ENCODE results near the gene BBLN. TPM values are rescaled to one million over a fixed set of nuclear protein-coding genes. Genes with fewer than 3 reads are reported as not detected.

BBLN gene
- total RNA-seq, 8 experiments from 2014 or later, result 60.0 to 233 (median 148) TPM

GRCh38 chr9:128163523-128164306 lies 3.6 kb downstream of the BBLN start:
- no peak overlapping the region for H3K27ac ChIP-seq
- WGBS, 10 experiments, result 80 to 100% (median 90%) methylated on average over 1 to 2 of the region's 10 CpGs; no CpG with 5 or more reads in 6 of the 10 experiments

DNA sequence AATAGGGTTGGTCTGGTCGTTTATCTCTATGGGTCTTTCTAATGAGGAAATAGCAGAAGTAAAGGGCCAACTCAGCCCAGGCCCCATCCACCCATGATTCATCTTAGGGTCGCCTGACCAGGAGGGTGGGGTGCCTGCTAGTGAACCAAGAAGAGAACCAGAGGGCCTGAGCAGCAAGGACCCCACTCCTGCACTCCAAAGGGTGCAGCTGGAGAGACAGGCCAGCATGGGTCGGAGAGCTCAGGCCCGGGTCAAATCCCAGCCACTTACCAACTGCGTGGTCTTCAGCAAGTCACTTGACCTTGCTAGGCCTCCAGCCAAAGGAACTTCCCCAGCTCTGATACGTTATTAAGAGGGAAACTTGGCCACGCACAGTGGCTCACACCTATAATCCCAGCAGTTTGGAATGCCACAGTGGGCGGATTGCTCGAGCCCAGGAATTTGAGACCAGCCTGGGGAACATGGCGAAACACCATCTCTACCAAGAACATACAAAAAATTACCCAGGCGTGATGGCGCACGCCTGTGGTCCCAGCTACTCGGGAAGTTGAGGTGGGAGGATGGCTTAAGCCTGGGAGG lies 4.3 kb downstream of the BBLN start:
- ATAC-seq (replicated peaks in 6 of 8), result no peak
- Histone ChIP-seq H3K4me3 (no peak overlapping the region), H3K4me1 (replicated peaks in 1 of 2) (peaks cover 4 to 5% of the 10 kb centered on the region in 2 donors), H3K27ac (peak overlapping the region in 1 of 2 donors; percentile 17)
- in situ Hi-C loops (cut with MboI; ENCODE audit: low pct_unique_long_range_greater_than_20kb in 2 of 9, low sequenced_read_pairs in 9 of 9, unreplicated experiment in 9 of 9), result no loop called here
- 20 to 100% (median 91%) methylated on average over 2 to 11 of the region's 14 CpGs; no CpG with 5 or more reads in 4 of the 10 experiments for WGBS, 10 experiments

More at GRCh38 chr9:128163523-128164306, 3.6 kb downstream of the BBLN start:
- H3K4me1 ChIP-seq (replicated peaks in 1 of 2), result peaks cover 5 to 6% of the 10 kb centered on the region in 2 donors
- ATAC-seq (replicated peaks in 6 of 8), result no peak
- no peak overlapping the region for H3K4me3 ChIP-seq
- in situ Hi-C loops (cut with MboI; ENCODE audit: low pct_unique_long_range_greater_than_20kb in 2 of 9, low sequenced_read_pairs in 9 of 9, unreplicated experiment in 9 of 9), result no loop called here

- H3K27ac ChIP-seq, result no peak overlapping the region
- 80 to 94% (median 90%) methylated on average over 1 to 7 of the region's 18 CpGs; no CpG with 5 or more reads in 6 of the 10 experiments for WGBS, 10 experiments
- H3K4me1 ChIP-seq (replicated peaks in 1 of 2), result peaks cover 1 to 2% of the 10 kb centered on the region in 2 donors
- in situ Hi-C loops (cut with MboI; ENCODE audit: low pct_unique_long_range_greater_than_20kb in 2 of 9, low sequenced_read_pairs in 9 of 9, unreplicated experiment in 9 of 9), result no loop called here
- no peak for ATAC-seq (replicated peaks in 6 of 8)
- H3K4me3 ChIP-seq, result no peak overlapping the region
Observed at GRCh38 chr9:128166169-128166568, 6.1 kb downstream of the BBLN start.

DNA sequence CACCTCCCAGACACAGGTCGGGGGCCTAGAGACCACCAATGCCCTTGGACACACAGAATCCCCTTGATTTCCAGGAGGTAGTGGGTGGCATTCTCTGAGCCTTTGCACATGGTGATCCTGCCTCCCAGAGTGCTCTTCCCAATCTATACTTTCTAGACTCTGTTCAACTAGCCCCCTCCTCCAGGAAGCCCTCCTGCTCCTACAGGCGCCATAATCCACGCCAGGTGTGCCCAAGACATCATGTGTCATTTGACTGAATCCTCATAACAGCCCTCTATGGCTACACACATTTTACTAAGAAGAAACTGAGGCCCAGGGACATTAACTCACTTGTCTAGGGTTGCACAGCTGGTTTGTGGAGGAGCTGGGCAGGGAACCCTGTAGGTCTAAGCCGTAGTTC lies 7.1 kb downstream of the BBLN start:
- in situ Hi-C loops (cut with MboI; ENCODE audit: low pct_unique_long_range_greater_than_20kb in 2 of 9, low sequenced_read_pairs in 9 of 9, unreplicated experiment in 9 of 9), result no loop called here
- WGBS, 10 experiments, result 93 to 100% (median 94%) methylated on average over 2 to 3 of the region's 4 CpGs; no CpG with 5 or more reads in 7 of the 10 experiments
- no peak for ATAC-seq (replicated peaks in 6 of 8)
- H3K4me3 ChIP-seq, result no peak overlapping the region
- H3K27ac ChIP-seq, result no peak overlapping the region
- H3K4me1 ChIP-seq (replicated peaks in 1 of 2), result no peaks in the 10 kb centered on the region

DNA sequence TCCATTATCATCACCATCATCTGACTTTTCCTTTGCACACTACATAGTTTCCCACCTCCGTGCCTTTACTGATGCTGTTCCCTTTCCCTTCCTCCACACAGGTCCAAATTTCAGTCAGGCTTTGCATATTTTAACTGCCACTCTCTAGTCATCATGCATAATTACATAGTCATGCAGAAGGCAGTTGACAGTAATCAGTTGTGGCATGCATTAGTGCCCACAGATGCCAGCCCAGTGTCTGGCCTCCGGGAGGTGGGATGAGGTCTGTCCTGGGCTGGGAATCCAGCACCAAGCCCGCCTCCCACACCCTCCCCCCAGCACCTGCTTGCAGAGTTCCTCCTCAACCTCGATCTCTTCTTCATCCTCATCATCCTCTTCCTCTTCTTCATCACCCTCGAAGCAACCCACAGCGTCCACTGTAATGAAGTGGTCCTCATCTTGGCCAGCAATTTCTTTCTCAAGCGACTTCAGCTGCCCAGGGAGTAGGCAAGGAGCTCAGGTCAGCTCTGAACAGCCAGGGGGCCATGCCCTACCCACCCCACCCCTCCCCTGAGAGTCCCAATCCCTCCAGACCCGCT lies 8.8 kb downstream of the BBLN start:
- in situ Hi-C loops (cut with MboI; ENCODE audit: low pct_unique_long_range_greater_than_20kb in 2 of 9, low sequenced_read_pairs in 9 of 9, unreplicated experiment in 9 of 9), result no loop called here
- 30 to 100% (median 92%) methylated on average over 1 to 4 of the region's 8 CpGs; no CpG with 5 or more reads in 2 of the 10 experiments for WGBS, 10 experiments
- Histone ChIP-seq H3K27ac (no peak overlapping the region), H3K4me1 (replicated peaks in 1 of 2) (no peaks in the 10 kb centered on the region), H3K4me3 (no peak overlapping the region)
- peak in 1 of 8 experiments; percentile 20 for ATAC-seq (replicated peaks in 6 of 8)

- in situ Hi-C loops (cut with MboI; ENCODE audit: low pct_unique_long_range_greater_than_20kb in 2 of 9, low sequenced_read_pairs in 9 of 9, unreplicated experiment in 9 of 9), result no loop called here
- peak in 2 of 8 experiments; percentile 7 to 18 for ATAC-seq (replicated peaks in 6 of 8)
Observed at GRCh38 chr9:128169492-128169891, 9.4 kb downstream of the BBLN start.

DNA sequence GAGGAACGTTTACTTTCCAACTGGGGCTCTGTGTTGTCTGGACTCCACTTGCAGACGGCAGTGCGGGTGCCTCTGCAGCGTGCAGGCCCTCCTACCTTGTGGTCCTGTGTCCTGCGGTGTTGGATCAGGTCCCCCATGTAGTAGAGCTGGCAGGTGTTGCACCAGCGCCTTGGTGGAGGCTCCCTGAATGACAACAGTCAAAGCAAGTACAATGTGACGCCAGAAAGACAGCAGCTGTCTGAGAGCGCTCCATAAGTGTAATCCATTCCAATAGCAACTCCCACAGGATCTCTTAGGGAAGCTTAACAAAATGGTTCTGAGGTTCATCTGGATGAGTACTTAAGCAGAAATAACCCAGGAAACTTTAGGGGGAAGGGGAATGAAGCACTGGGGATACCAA lies 9.9 kb downstream of the BBLN start:
- H3K27ac ChIP-seq, result no peak overlapping the region
- ATAC-seq (replicated peaks in 6 of 8), result no peak
- H3K4me1 ChIP-seq (replicated peaks in 1 of 2), result no peaks in the 10 kb centered on the region
- H3K4me3 ChIP-seq, result no peak overlapping the region
- in situ Hi-C loops (cut with MboI; ENCODE audit: low pct_unique_long_range_greater_than_20kb in 2 of 9, low sequenced_read_pairs in 9 of 9, unreplicated experiment in 9 of 9), result no loop called here
- 83 to 100% (median 96%) methylated on average over 1 to 4 of the region's 8 CpGs; no CpG with 5 or more reads in 5 of the 10 experiments for WGBS, 10 experiments

More at GRCh38 chr9:128169492-128169891, 9.4 kb downstream of the BBLN start:
- no peak overlapping the region for H3K4me3 ChIP-seq
- 77 to 84% (median 82%) methylated on average over 1 to 6 of the region's 8 CpGs; no CpG with 5 or more reads in 6 of the 10 experiments for WGBS, 10 experiments
- no peaks in the 10 kb centered on the region for H3K4me1 ChIP-seq (replicated peaks in 1 of 2)
- H3K27ac ChIP-seq, result no peak overlapping the region

DNA sequence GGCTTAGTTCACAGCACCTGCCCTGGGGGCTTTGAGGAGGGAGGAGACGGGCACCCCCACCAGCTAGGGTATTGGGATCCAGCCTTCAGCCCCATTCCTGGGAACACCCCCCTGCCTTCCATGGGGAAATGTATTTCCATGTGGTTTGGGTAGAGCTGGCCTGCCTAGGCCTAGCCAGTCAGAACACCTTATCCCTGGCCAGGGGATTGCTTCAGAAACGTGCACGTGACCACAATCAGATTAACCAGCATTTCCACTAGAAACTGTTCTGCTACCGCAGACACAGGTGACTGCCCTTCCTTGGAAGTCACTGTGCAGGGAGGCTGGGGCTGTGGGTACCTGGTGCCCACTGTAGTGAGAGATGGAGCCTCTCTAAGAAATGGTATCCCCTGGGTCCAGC lies 14.0 kb downstream of the BBLN start:
- WGBS, 10 experiments, result 86 to 100% (median 100%) methylated on average over 1 to 3 of the region's 4 CpGs; no CpG with 5 or more reads in 6 of the 10 experiments
- in situ Hi-C loops (cut with MboI; ENCODE audit: low pct_unique_long_range_greater_than_20kb in 2 of 9, low sequenced_read_pairs in 9 of 9, unreplicated experiment in 9 of 9), result no loop called here
- H3K4me1 ChIP-seq (replicated peaks in 1 of 2), result no peaks in the 10 kb centered on the region
- no peak overlapping the region for H3K27ac ChIP-seq
- no peak for ATAC-seq (replicated peaks in 6 of 8)
- H3K4me3 ChIP-seq, result no peak overlapping the region

- peak in 4 of 8 experiments; percentile 12 to 66 (median 60) for ATAC-seq (replicated peaks in 6 of 8)
- H3K27ac ChIP-seq, result no peak overlapping the region
- in situ Hi-C loops (cut with MboI; ENCODE audit: low pct_unique_long_range_greater_than_20kb in 2 of 9, low sequenced_read_pairs in 9 of 9, unreplicated experiment in 9 of 9), result no loop called here
Observed at GRCh38 chr9:128175102-128175563, 15.1 kb downstream of the BBLN start.

GRCh38 chr9:128175726-128176125 lies 15.7 kb downstream of the BBLN start:
- no peaks in the 10 kb centered on the region for H3K4me1 ChIP-seq (replicated peaks in 1 of 2)
- in situ Hi-C loops (cut with MboI; ENCODE audit: low pct_unique_long_range_greater_than_20kb in 2 of 9, low sequenced_read_pairs in 9 of 9, unreplicated experiment in 9 of 9), result no loop called here
- WGBS, 10 experiments, result 80 to 100% (median 94%) methylated on average over 1 of the region's 2 CpGs; no CpG with 5 or more reads in 6 of the 10 experiments

More at GRCh38 chr9:128175102-128175563, 15.1 kb downstream of the BBLN start:
- Histone ChIP-seq H3K4me3 (no peak overlapping the region), H3K4me1 (replicated peaks in 1 of 2) (no peaks in the 10 kb centered on the region)
- 58 to 100% (median 83%) methylated on average over 1 to 8 of the region's 8 CpGs; no CpG with 5 or more reads in 1 of the 10 experiments for WGBS, 10 experiments

DNA sequence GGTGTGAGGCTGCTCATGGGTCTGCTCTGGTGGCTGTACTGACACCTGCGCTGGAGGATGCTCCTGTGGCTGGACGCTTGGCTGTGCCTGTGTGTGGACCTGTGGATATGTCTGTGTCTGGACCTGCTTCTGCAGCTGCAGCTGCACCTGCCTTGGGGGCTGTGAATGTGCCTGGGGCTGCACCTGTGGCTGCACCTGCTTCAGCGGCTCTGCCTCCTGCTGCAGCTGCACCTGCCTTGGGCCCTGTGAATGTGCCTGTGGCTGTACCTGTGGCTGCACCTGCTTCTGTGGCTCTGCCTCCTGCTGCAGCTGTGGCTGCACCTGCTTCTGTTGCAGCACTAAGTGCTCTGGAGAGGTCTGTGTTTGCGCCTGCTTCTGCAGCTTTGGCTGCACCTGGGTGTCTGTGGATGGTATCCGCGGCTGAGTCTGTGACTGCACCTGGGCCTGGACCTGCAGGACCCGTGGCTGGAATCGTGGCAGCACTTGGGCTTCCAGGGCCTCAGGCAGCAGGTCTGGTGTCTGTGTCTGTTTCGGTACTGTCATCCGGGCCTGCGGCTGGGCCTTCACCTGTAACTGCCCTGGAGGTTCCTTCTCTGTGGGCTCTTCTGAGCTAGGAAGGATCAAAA lies 18.9 kb downstream of the BBLN start:
- H3K4me1 ChIP-seq (replicated peaks in 1 of 2), result no peaks in the 10 kb centered on the region
- ATAC-seq (replicated peaks in 6 of 8), result no peak
- no peak overlapping the region for H3K27ac ChIP-seq
- in situ Hi-C loops (cut with MboI; ENCODE audit: low pct_unique_long_range_greater_than_20kb in 2 of 9, low sequenced_read_pairs in 9 of 9, unreplicated experiment in 9 of 9), result no loop called here
- WGBS, 10 experiments, result 84 to 100% (median 92%) methylated on average over 1 to 6 of the region's 11 CpGs; no CpG with 5 or more reads in 4 of the 10 experiments
- no peak overlapping the region for H3K4me3 ChIP-seq

More at GRCh38 chr9:128175726-128176125, 15.7 kb downstream of the BBLN start:
- ATAC-seq (replicated peaks in 6 of 8), result peak in 3 of 8 experiments; percentile 46 to 61 (median 53)
- H3K4me3 ChIP-seq, result no peak overlapping the region
- no peak overlapping the region for H3K27ac ChIP-seq

DNA sequence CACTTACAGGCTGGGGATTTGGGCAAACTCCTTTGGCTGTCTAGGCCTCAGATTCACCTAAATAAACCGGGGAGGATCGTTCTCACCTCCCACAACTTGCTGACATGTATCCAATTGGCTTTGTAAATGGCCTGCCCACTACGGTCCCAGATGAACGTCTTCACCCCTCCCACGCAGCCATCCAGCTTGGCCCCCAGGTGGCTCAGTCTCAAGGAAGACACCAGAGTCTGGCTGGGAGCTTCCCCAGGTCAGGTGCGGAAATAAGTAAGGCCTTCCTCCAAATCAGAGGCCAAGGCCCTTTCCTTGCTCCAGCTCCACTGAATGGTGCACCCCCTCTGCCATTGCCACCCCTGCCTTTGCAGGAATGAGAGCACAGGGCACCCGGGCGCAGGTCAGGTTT lies 19.9 kb downstream of the BBLN start:
- no peak overlapping the region for H3K27ac ChIP-seq
- no peak for ATAC-seq (replicated peaks in 6 of 8)
- 17 to 100% (median 98%) methylated on average over 1 to 7 of the region's 8 CpGs; no CpG with 5 or more reads in 4 of the 10 experiments for whole genome bisulfite sequencing, 10 experiments
- in situ Hi-C loops (cut with MboI; ENCODE audit: low pct_unique_long_range_greater_than_20kb in 2 of 9, low sequenced_read_pairs in 9 of 9, unreplicated experiment in 9 of 9), result no loop called here
- no peaks in the 10 kb centered on the region for H3K4me1 ChIP-seq (replicated peaks in 1 of 2)
- no peak overlapping the region for H3K4me3 ChIP-seq
